Gastroesophageal sphincter (tissue), 3 donors: Measurements from ENCODE around the gene TUBB4B.
A peak's percentile ranks its signal among the peaks of the same experiment; 100 is the strongest.

ENCODE experiments used
- EP300 ChIP-seq: sonication (generic); formaldehyde crosslinking; IDR thresholded peaks from one replicate; pipeline ENCODE4 v1.6.1; 2017; ENCODE audit warnings: antibody characterized with exemption, mild to moderate bottlenecking
- POLR2A ChIP-seq, 2 donors: fragments of 450-650 bp; IDR thresholded peaks; one replicate each; pipeline ENCODE4 v1.6.1; 2017; ENCODE audit warnings: antibody characterized with exemption in 2 of 2, mild to moderate bottlenecking in 2 of 2, moderate library complexity in 1 of 2
- POLR2AphosphoS5 ChIP-seq: sonication (generic); formaldehyde crosslinking; IDR thresholded peaks from one replicate; pipeline ENCODE4 v1.6.1; 2017; ENCODE audit warnings: antibody characterized with exemption
- TF ChIP-seq, protein P1 (sequence below), 4 experiments: fragments of 200-600 bp in 2 of 4; fragments of 450-650 bp in 2 of 4; sonication (generic) in 1 of 4; IDR thresholded peaks; one replicate each; pipeline ENCODE4 v1.5.1; 2017 to 2019; ENCODE audit warnings: antibody characterized with exemption in 4 of 4, mild to moderate bottlenecking in 2 of 4, moderate library complexity in 2 of 4

GRCh38 chr9:137277329-137278041 lies 36.4 kb downstream of the TUBB4B start, which contains the start of gene TOR4A:
- TF ChIP-seq, protein P1, sequence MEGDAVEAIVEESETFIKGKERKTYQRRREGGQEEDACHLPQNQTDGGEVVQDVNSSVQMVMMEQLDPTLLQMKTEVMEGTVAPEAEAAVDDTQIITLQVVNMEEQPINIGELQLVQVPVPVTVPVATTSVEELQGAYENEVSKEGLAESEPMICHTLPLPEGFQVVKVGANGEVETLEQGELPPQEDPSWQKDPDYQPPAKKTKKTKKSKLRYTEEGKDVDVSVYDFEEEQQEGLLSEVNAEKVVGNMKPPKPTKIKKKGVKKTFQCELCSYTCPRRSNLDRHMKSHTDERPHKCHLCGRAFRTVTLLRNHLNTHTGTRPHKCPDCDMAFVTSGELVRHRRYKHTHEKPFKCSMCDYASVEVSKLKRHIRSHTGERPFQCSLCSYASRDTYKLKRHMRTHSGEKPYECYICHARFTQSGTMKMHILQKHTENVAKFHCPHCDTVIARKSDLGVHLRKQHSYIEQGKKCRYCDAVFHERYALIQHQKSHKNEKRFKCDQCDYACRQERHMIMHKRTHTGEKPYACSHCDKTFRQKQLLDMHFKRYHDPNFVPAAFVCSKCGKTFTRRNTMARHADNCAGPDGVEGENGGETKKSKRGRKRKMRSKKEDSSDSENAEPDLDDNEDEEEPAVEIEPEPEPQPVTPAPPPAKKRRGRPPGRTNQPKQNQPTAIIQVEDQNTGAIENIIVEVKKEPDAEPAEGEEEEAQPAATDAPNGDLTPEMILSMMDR (IDR thresholded peaks at IDR 0.05), result peak in 1 of 4 experiments; percentile 16
- TF ChIP-seq POLR2A (IDR thresholded peaks at IDR 0.05) (peak; percentile 23 to 24), POLR2AphosphoS5 (peak; percentile 32), EP300 (no peak)
